Measurements from ENCODE around the gene GPX3.
A peak's percentile ranks its signal among the peaks of the same experiment; 100 is the strongest.

GPX3 gene

GRCh38 chr5:151053796-151054462, 33.5 kb downstream of the GPX3 start:
- H3K4me3 ChIP-seq, result no peak overlapping the region
- H4K20me1 ChIP-seq, result peaks cover 61% of the 10 kb centered on the region; the same call in 1 of the 2 replicates
- TF ChIP-seq Cebpa-rat (IDR thresholded peaks at IDR 0.05), result no peak
- H3K9ac ChIP-seq, result no peak overlapping the region
- peaks cover 90% of the 10 kb centered on the region for H3K36me3 ChIP-seq
- no peak overlapping the region for H3K27ac ChIP-seq
- H3K9me3 ChIP-seq, result no peaks in the 10 kb centered on the region
- H3K4me1 ChIP-seq, result peaks cover 47% of the 10 kb centered on the region
- H3K4me2 ChIP-seq, result no peak overlapping the region
- H3K27me3 ChIP-seq, result no peaks in the 10 kb centered on the region

GRCh38 chr5:151054709-151055108, 34.3 kb downstream of the GPX3 start:
- Histone ChIP-seq H3K4me3 (no peak overlapping the region), H3K36me3 (peaks cover 86% of the 10 kb centered on the region), H3K27ac (no peak overlapping the region), H3K4me1 (peaks cover 55% of the 10 kb centered on the region), H3K27me3 (no peaks in the 10 kb centered on the region), H3K4me2 (no peak overlapping the region), H3K9ac (no peak overlapping the region), H3K9me3 (no peaks in the 10 kb centered on the region), H4K20me1 (peaks cover 61% of the 10 kb centered on the region; the same call in 1 of the 2 replicates)
- no peak for TF ChIP-seq Cebpa-rat (IDR thresholded peaks at IDR 0.05)

- Histone ChIP-seq H3K4me1 (peaks cover 61% of the 10 kb centered on the region), H3K27ac (no peak overlapping the region), H3K27me3 (no peaks in the 10 kb centered on the region), H3K4me2 (no peak overlapping the region), H3K36me3 (peaks cover 82% of the 10 kb centered on the region), H3K4me3 (no peak overlapping the region), H3K9me3 (no peaks in the 10 kb centered on the region), H4K20me1 (peaks cover 64% of the 10 kb centered on the region; the same call in 1 of the 2 replicates), H3K9ac (no peak overlapping the region)
- TF ChIP-seq Cebpa-rat (IDR thresholded peaks at IDR 0.05), result no peak
Observed at GRCh38 chr5:151055336-151055735, 34.9 kb downstream of the GPX3 start.

GRCh38 chr5:151056379-151057325, 36.3 kb downstream of the GPX3 start:
- peaks cover 77% of the 10 kb centered on the region; the same call in 1 of the 2 replicates for H4K20me1 ChIP-seq
- no peak for TF ChIP-seq Cebpa-rat (IDR thresholded peaks at IDR 0.05)
- no peak overlapping the region for H3K27ac ChIP-seq
- H3K9me3 ChIP-seq, result no peaks in the 10 kb centered on the region
- H3K36me3 ChIP-seq, result peaks cover 84% of the 10 kb centered on the region
- H3K9ac ChIP-seq, result no peak overlapping the region
- no peaks in the 10 kb centered on the region for H3K27me3 ChIP-seq
- H3K4me3 ChIP-seq, result no peak overlapping the region
- H3K4me1 ChIP-seq, result peaks cover 70% of the 10 kb centered on the region
- peak overlapping the region; percentile 66 for H3K4me2 ChIP-seq

- H3K4me2 ChIP-seq, result peak overlapping the region; percentile 70
- H3K9me3 ChIP-seq, result no peaks in the 10 kb centered on the region
- TF ChIP-seq Cebpa-rat (IDR thresholded peaks at IDR 0.05), result no peak
- H3K27ac ChIP-seq, result peak overlapping the region; percentile 60; the same call in 1 of the 2 replicates
- no peaks in the 10 kb centered on the region for H3K27me3 ChIP-seq
- peaks cover 79% of the 10 kb centered on the region for H4K20me1 ChIP-seq
- H3K9ac ChIP-seq, result no peak overlapping the region
- H3K36me3 ChIP-seq, result peaks cover 92% of the 10 kb centered on the region
- no peak overlapping the region for H3K4me3 ChIP-seq
- H3K4me1 ChIP-seq, result peaks cover 63% of the 10 kb centered on the region
Observed at GRCh38 chr5:151058301-151058700, 37.9 kb downstream of the GPX3 start.

GRCh38 chr5:151058891-151059489, 38.6 kb downstream of the GPX3 start:
- Histone ChIP-seq H3K27ac (peak overlapping the region; percentile 60), H4K20me1 (peaks cover 80% of the 10 kb centered on the region), H3K4me2 (peak overlapping the region; percentile 70), H3K4me3 (no peak overlapping the region), H3K9ac (no peak overlapping the region), H3K27me3 (no peaks in the 10 kb centered on the region), H3K9me3 (no peaks in the 10 kb centered on the region), H3K36me3 (peaks cover 92% of the 10 kb centered on the region), H3K4me1 (peaks cover 65% of the 10 kb centered on the region)
- no peak for TF ChIP-seq Cebpa-rat (IDR thresholded peaks at IDR 0.05)

GRCh38 chr5:151060742-151061141, 40.4 kb downstream of the GPX3 start:
- Histone ChIP-seq H3K4me2 (peak overlapping the region; percentile 70), H3K9ac (no peak overlapping the region), H3K4me1 (peaks cover 76% of the 10 kb centered on the region), H3K27me3 (no peaks in the 10 kb centered on the region), H3K27ac (peak overlapping the region; percentile 60; the same call in 1 of the 2 replicates), H3K36me3 (peaks cover 89% of the 10 kb centered on the region), H3K4me3 (no peak overlapping the region), H3K9me3 (no peaks in the 10 kb centered on the region), H4K20me1 (peaks cover 82% of the 10 kb centered on the region)
- TF ChIP-seq Cebpa-rat (IDR thresholded peaks at IDR 0.05), result no peak

GRCh38 chr5:151062405-151063141, 42.2 kb downstream of the GPX3 start:
- Histone ChIP-seq H3K4me3 (no peak overlapping the region), H4K20me1 (peaks cover 85% of the 10 kb centered on the region), H3K9ac (no peak overlapping the region), H3K36me3 (peaks cover 88% of the 10 kb centered on the region), H3K27me3 (no peaks in the 10 kb centered on the region), H3K4me1 (peaks cover 79% of the 10 kb centered on the region), H3K27ac (peak overlapping the region; percentile 22; the same call in 1 of the 2 replicates), H3K4me2 (peak overlapping the region; percentile 15; the same call in 1 of the 2 replicates), H3K9me3 (no peaks in the 10 kb centered on the region)
- TF ChIP-seq Cebpa-rat (IDR thresholded peaks at IDR 0.05), result no peak

Data from BLaER1 (cell line).